Pancreas (tissue), 10 donors: Measurements from ENCODE around the gene SLC6A19. TPM values are rescaled to one million over a fixed set of nuclear protein-coding genes. Genes with fewer than 3 reads are reported as not detected.

Experiments used
- ATAC-seq, 4 donors: fragments of 200-7000 bp; cut with Tn5 transposase; one replicate each; pipeline versions ENCODE4 v1.8.0 to v1.9.1; 2020; ENCODE audit warnings: mild to moderate bottlenecking in 4 of 4, moderate library complexity in 4 of 4
- DNase-seq, 6 donors: peaks; one replicate each; pipeline ENCODE4 v3.0.0-alpha.2; 2020
- FAIRE-seq: peaks from 2 replicates; lab custom pipeline; 2012; peaks lifted over from hg19 to GRCh38; lab: Jason Lieb, UNC
- H3K27ac ChIP-seq, 4 donors: fragments of 200-600 bp; sonication (generic); 1 replicate in 3 of 4; 2 replicates in 1 of 4; pipeline versions ENCODE4 v1.5.0 to v1.8.0; 2020
- H3K27me3 ChIP-seq, 4 donors: fragments of 200-600 bp; one replicate each; pipeline ENCODE4 v1.8.0; 2021
- H3K36me3 ChIP-seq, 3 donors: fragments of 200-600 bp; sonication (generic) in 1 of 3; one replicate each; pipeline versions ENCODE4 v1.5.0 to v1.8.0; 2020 to 2021
- H3K4me1 ChIP-seq, 3 donors: fragments of 200-600 bp; one replicate each; pipeline ENCODE4 v1.8.0; 2021
- H3K4me3 ChIP-seq, 4 donors: fragments of 200-600 bp; sonication (generic) in 2 of 4; one replicate each; pipeline versions ENCODE4 v1.5.0 to v1.8.0; 2020 to 2021
- H3K9me3 ChIP-seq, 4 donors: fragments of 200-600 bp; one replicate each; pipeline ENCODE4 v1.8.0; 2021
- CTCF ChIP-seq, 4 donors: fragments of 200-600 bp; sonication (generic) in 3 of 4; IDR thresholded peaks; one replicate each; pipeline versions ENCODE4 v1.5.0 to v1.8.0; 2021; ENCODE audit warnings: antibody characterized with exemption in 4 of 4
- WGBS, 2 donors: extraction: QIAGEN DNeasy Blood & Tissue Kit; methylation state at CpG; one replicate each; pipeline ENCODE4 v1.1.7; 2013; 5-methylcytosine and 5-hydroxymethylcytosine counted together
- intact Hi-C, 3 donors: fragments of 100-400 bp; cut with DNase I; formaldehyde crosslinking; loops; one replicate each; pipeline versions ENCODE4 v1.11.1 to v1.14.2; 2022
- polyA plus RNA-seq, 2 donors: library from polyadenylated mRNA; stranded (reverse); fragments of 200-250 nt; gene quantifications; one replicate each; pipeline ENCODE4 v1.2.3, GENCODE V29; 2013
- total RNA-seq, 6 donors: library from RNA; stranded (reverse); fragmentation: NEBNext Ultra II Directional in 4 of 6; extraction: Animal tissue kit (Norgen Biotek cat#: 25700) in 4 of 6; gene quantifications; one replicate each; pipeline versions ENCODE4 v1.2.1 to v1.2.4, GENCODE V29; 2021 to 2023
- donor health status: healthy with polysubstance abuse.
- donor health status: DM: no; HTN: no; CAD: no; lungs with moderate emphysema.
- donor health status: DM: no; HTN: no; CAD: no.
- donor health status: control.
- donor health status: control.
- donor health status: Bipolar disorder and iron deficiency.
- donor health status: DM: yes; HTN: yes; CAD: no.
- donor health status: DM: no; HTN: no; CAD: no.
- donor health status: DM: no; HTN: no; CAD: no.
- donor health status: DM: yes; HTN: yes; CAD: no.

The SLC6A19 gene
- total and polyA plus RNA-seq, 8 donors, result 0.08 to 3.9 (median 0.29) TPM

GRCh38 chr5:1274471-1274870 is 73.1 kb downstream of the SLC6A19 start:
- Histone ChIP-seq H3K36me3 (no peaks in the 10 kb centered on the region), H3K4me1 (no peaks in the 10 kb centered on the region), H3K9me3 (no peaks in the 10 kb centered on the region), H3K27me3 (no peaks in the 10 kb centered on the region), H3K4me3 (no peak overlapping the region), H3K27ac (no peak overlapping the region)
- no peak for ATAC-seq
- FAIRE-seq, result no peak
- no peak for DNase-seq
- intact Hi-C loops, result no loop called here
- no peak for TF ChIP-seq CTCF (IDR thresholded peaks at IDR 0.05)
- 69 to 82% methylated on average over 16 of the region's 16 CpGs for WGBS, 2 donors

Other genes starting within 250 kb of the SLC6A19 start
- gene NKD2, start 192.8 kb upstream of the SLC6A19 start, total RNA-seq, result 1 to 10 TPM; 1.8 to 8.8 (median 3.3) TPM
- gene NKD2, start 192.8 kb upstream of the SLC6A19 start, polyA plus RNA-seq, result 10 to 100 TPM; 13.1 to 18.6 TPM
- 10 to 100 TPM; 17.4 to 56.5 (median 32.1) TPM for gene SLC12A7, start 89.5 kb upstream of the SLC6A19 start, total RNA-seq
- gene SLC12A7, start 89.5 kb upstream of the SLC6A19 start, polyA plus RNA-seq, result 10 to 100 TPM; 40.0 to 44.9 TPM
- not detected for gene SLC6A18, start 23.8 kb downstream of the SLC6A19 start, total RNA-seq
- gene SLC6A18, start 23.8 kb downstream of the SLC6A19 start, polyA plus RNA-seq, result under 1 TPM in 1 of 2 donors, not detected in 1; 0.14 TPM
- under 1 TPM in 3 of 6 donors, not detected in 3; 0.06 to 0.28 (median 0.25) TPM for gene TERT, start 93.5 kb downstream of the SLC6A19 start, total RNA-seq
- gene TERT, start 93.5 kb downstream of the SLC6A19 start, polyA plus RNA-seq, result not detected
- gene CLPTM1L, start 143.5 kb downstream of the SLC6A19 start, total RNA-seq, result 10 to 100 TPM; 40.4 to 63.0 (median 53.2) TPM
- 10 to 100 TPM; 39.5 to 60.0 TPM for gene CLPTM1L, start 143.5 kb downstream of the SLC6A19 start, polyA plus RNA-seq
- gene SLC6A3, start 243.8 kb downstream of the SLC6A19 start, total RNA-seq, result not detected
- gene SLC6A3, start 243.8 kb downstream of the SLC6A19 start, polyA plus RNA-seq, result not detected